Stimulated activated CD8-positive, alpha-beta memory T cell treated with anti-CD3 and anti-CD28 coated beads, Interleukin-15, amount 100 ng/mL, for 48 hours (primary cell): ENCODE results near the gene OR9A4.
"Not testable (repeated sequence)": the region's sequence is repeated elsewhere in the genome, so short reads cannot be mapped to it uniquely, and the experiment has no call there.

Source experiments
- DNase-seq, 2 donors: peaks; one replicate each; pipeline ENCODE4 v3.0.0-alpha.2; 2020; ENCODE audit warnings: low read depth in 2 of 2

The OR9A4 gene

GRCh38 chr7:141916099-141916498, at the start of gene OR9A4:
Gene OR9A4 (plus strand): TSS chr7:141916399. CDS start chr7:141918876, 2,477 bp downstream.
- no peak for DNase-seq

GRCh38 chr7:141866974-141867373, 49.2 kb upstream of the OR9A4 start:
- no peak for DNase-seq

GRCh38 chr7:141872931-141873330, 43.3 kb upstream of the OR9A4 start:
- no peak for DNase-seq

- no peak for DNase-seq
These were observed 41.4 kb upstream of the OR9A4 start for GRCh38 chr7:141874787-141875186.

GRCh38 chr7:141875453-141875852, 40.7 kb upstream of the OR9A4 start:
- DNase-seq, result no peak

- no peak for DNase-seq
These were observed 39.8 kb upstream of the OR9A4 start for GRCh38 chr7:141876371-141876770.

- DNase-seq, result no peak
These were observed 38.8 kb upstream of the OR9A4 start for GRCh38 chr7:141877365-141877764.

GRCh38 chr7:141880960-141881359, 35.2 kb upstream of the OR9A4 start:
- no peak for DNase-seq

- DNase-seq, result no peak
These were observed 31.5 kb upstream of the OR9A4 start for GRCh38 chr7:141884539-141885225.

GRCh38 chr7:141889321-141889720, 26.9 kb upstream of the OR9A4 start:
- DNase-seq, result no peak

GRCh38 chr7:141891336-141891735, 24.9 kb upstream of the OR9A4 start:
- DNase-seq, result no peak

GRCh38 chr7:141899366-141899765, 16.8 kb upstream of the OR9A4 start:
- DNase-seq, result not testable (repeated sequence)

- no peak for DNase-seq
These were observed 9.9 kb upstream of the OR9A4 start for GRCh38 chr7:141906285-141906684.

GRCh38 chr7:141911391-141911790, 4.8 kb upstream of the OR9A4 start:
- no peak for DNase-seq

- DNase-seq, result no peak
These were observed 634 bp upstream of the OR9A4 start for GRCh38 chr7:141915565-141915964.

GRCh38 chr7:141920281-141920680, 4.1 kb downstream of the OR9A4 start:
- no peak for DNase-seq

GRCh38 chr7:141928146-141928844, 12.1 kb downstream of the OR9A4 start:
- DNase-seq, result no peak

GRCh38 chr7:141928845-141929195, 12.6 kb downstream of the OR9A4 start:
- no peak for DNase-seq

GRCh38 chr7:141930211-141930610, 14.0 kb downstream of the OR9A4 start:
- DNase-seq, result no peak

- DNase-seq, result no peak
These were observed 24.9 kb downstream of the OR9A4 start for GRCh38 chr7:141941075-141941474.

- DNase-seq, result no peak
These were observed 27.6 kb downstream of the OR9A4 start for GRCh38 chr7:141943846-141944245.

- no peak for DNase-seq
These were observed 28.6 kb downstream of the OR9A4 start for GRCh38 chr7:141944811-141945210.

- DNase-seq, result no peak
These were observed 29.2 kb downstream of the OR9A4 start for GRCh38 chr7:141945356-141945755.

GRCh38 chr7:141946796-141947195, 30.6 kb downstream of the OR9A4 start, which contains the start of gene CLEC5A:
Gene CLEC5A (minus strand): TSS chr7:141946974. CDS start chr7:141946292, 682 bp downstream.
- DNase-seq, result no peak
